GM18861 (cell line): ENCODE measurements around the gene C10orf90.

Experiments
- ATAC-seq: cut with Tn5 transposase; IDR thresholded peaks from one replicate; pipeline ENCODE4 v1.9.1; 2021; ENCODE audit not compliant: unreplicated experiment

C10orf90 gene

DNA sequence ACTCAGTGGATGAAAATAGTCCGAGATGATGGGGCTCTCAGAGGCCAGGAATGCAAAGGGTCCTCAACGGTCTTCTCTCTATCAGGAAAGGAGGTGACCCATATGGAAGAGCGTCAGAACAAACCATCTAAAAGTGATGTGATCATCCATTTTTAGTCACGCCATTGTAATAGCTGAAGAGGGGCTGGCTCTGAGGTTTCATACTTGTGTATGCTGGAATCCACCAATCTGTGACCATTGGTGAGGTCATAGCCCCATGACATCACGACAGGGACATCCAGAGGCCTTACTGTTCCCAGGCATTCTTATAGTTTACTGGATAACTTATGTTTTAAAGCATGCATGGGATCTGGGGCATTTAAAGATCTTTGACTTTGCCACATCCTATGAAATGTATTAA is 83.6 kb downstream of the C10orf90 start:
- no peak for ATAC-seq

DNA sequence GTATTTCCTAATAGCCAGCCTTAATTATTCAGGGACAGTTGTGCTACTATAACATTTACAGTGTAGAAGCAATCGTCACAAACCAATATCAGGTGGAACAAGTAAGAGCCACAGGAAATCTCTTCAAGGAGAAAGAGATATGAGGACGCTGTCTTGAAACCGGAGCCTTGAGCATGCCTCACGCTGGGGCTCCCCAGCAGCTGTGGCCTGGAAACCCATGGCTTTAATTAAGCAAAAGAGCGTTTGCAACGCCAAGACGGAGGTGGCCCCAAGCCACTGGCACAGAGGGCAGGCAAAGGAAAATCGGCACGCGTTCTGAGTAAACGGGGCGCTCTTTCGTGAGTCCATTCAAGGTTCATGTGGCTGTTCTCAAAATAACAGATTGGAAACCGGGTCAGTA is 84.4 kb downstream of the C10orf90 start:
- no peak for ATAC-seq

DNA sequence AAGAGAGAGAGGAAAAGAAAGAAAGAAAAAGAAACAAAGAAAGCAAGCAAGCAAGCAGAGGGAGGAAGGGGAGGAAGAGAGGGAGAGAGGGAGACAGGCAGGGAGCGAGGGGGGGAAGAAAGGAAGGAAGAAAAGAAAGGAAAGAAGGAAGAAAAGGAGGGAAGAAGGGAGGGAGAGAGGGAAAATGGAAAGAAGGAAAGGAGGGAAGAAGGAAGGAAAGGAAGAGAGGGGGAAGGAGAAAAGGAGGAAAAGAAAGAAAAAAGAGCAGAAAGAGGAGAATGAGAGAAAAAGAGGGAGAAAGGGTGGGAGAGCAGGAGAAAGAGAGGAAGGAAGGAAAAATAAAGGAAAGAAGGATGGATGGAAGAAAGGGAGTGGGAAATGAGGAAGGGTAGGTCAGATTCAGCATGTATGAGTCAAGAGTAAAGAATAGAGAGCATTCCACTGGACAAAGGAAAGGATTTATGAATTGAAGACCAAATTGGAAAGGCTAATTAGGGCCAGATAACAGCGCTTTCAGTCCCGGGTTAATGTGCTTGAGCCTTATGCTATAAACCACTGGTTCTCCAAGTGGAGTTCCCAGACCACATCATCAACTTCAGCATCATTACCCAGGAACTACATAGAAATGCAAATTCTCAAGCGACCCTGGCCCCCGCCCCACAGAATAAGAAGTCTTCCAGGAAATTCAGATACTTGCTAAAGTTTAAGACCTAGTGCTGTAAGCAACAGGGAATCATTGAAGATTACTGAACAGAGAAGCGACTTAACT is 85.1 kb downstream of the C10orf90 start:
- ATAC-seq = no peak

DNA sequence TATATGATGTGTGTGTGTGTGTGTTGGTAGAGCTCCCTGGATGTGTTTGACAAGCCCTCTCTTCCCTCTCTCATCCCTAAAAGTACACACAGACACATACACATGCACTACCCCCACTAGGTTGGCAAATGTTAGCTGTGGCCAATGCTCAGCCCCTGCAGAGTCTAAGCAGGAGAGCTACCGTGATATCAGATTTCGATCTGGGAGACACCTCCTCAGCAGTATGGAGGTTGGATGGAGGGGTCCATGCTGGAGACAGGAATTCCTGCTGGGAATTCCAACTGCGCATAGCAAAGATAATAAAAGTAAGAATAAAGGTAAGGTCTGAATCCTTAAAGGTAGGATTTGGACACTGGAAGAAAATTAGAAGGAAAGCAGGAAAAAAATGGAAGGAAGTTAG is 85.7 kb downstream of the C10orf90 start:
- no peak for ATAC-seq

DNA sequence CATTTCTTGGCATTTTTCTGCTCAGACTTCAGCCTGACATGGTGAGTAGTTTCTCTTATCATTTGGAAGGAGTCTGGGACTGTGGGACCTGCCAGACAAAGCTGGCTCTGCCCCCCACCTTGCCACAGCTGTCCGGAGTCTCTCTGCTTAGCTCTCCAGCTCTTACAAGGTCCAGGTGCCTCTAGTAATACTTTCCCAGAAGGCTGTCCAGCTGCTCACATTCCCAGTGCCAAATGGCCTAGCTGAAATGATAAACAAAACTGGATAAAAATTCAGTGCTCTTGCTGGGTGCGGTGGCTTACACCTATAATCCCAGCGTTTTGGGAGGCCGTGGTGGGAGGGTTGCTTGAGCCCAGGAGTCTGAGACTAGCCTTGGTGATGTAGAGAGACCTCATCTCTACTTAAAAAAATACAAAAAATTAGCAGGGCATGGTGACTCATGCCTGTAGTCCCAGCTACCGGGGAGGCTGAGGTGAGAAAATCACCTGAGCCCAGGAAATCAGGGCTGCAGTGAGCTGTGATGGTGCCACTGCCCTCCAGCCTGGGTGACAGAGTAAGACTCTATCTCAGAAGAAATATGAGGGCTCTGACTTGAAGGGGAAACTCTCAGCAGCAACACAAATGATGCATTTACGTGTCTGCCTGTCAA is 86.8 kb downstream of the C10orf90 start:
- no peak for ATAC-seq

DNA sequence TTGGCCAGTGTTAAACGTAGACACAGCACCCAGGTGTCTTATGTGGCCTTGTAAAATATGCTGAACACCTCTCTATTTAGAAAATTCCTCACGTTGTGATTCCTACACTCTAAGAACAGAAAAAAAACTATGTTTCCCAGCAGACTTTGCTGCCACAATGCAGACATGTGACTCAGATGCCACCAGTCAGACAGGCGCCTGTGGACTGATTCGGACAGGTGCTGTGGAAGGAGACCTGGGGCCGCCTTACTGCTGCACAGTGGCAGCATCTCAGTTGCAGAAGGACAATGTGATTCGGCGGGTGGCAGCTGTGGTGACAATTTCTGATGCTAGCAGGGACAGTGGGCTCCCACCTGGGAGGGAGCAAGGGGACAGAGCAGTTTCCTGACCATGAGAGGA is 88.8 kb downstream of the C10orf90 start:
- ATAC-seq = no peak

DNA sequence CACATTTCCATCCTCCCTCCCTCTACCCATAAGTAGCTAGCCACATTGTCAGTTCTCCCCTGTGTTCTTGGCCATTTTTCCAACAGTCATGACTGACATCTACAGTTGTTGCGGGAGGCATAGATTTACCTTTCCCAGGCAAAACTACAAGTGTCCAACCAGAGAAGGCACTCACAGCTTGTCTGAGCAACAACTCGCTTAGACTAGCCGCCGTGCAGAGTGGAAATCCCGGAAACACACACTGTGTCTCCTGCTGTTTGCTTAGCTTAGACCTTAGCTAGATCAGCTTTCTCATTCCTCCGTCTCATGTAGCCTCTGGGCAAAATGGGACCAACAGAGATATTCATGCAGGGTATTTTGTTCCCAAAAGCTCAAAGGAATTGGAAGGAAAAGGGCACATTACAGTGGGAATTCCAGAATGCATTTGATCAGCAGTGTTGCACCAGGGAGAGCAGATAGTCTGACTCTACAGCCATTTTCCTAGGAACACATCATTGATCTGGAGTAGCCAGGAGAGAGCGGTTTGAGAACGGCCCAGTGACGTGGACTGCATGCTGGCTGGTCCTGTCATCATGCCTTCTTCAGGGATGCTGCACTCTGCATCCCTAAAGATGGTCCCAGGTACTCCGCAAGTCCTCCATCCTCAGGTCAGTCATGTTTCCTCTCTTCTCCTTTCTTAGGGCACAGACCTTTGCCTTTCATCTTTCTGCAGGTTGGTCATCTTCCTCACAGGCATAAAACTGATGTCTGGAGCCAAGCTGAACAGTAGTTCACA is 89.4 kb downstream of the C10orf90 start:
- no peak for ATAC-seq

DNA sequence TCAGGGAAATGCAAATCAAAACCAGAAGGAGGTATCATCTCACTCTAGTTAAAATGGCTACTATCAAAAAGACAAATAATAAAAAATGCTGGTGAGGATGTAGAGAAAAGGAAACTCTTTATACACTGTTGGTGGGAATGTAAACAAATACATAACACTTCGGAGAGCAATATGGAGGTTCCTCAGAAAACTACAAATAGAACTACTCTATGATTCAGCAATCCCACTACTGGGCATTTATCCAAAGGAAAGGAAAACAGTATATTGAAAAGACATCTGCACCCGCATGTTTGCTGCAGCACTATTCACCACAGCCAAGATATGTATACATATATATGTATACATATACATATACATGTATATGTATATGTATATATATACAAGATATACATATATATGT is 94.2 kb downstream of the C10orf90 start:
- ATAC-seq = no peak

DNA sequence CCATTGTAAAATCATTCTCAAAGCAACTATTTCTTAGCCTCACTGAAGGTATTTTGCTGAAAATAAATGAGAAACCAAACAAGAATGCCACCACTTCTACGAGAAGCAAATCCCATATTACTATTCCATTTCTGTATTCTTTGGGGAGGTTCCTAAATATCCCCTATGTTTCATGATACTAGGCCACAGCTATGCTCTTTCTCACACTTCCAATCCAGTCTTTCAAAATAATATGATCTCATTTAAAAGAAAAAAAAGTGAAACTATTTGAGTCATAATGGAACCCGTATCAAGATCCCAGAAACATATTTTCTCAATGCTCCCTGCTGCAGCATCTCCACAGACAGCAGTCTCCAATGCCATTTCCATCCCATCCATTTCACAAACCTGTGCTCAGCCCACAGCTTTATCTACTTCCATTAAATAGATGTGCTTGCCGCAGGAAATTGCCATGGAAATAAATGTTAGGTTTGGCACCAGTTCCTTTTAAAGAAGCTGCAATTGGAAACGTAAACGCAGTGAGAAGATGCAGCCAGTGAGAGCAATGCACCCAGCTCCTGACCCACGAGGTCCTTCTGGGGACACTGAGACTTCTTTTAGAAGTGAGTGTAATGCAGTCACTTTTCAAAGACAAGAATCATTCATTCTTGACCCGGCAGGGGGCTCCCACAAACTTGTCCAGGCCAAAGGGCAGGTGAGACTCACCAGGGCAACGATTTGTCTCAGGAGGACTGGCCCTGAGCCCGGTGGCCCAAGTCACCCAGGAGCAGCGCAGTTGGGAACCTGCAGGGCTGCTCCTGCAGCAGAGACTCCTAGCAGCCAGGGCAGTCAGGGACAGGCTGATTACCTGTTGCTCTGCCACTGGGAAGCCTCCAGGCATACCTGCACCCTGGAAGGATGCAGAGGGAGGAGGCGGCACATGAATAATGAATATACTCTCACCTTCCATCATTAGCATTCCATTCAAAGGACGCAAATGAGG is 99.6 kb downstream of the C10orf90 start:
- no peak for ATAC-seq

DNA sequence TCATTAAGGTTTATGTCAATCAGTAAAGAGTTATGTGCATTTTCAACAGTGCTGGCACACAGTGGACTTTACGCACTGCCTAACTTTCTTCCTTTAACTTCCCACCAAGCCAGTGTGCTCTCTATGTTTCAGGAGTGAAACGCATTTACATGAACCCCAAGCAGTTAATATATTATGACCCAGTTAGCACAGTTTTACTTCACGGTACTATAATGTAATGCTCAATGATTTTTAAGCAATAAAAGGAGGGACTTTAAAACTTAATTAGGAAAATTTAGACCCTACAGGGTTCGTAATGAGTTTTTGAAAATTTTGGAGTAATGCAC is 100.3 kb downstream of the C10orf90 start:
- ATAC-seq = no peak

DNA sequence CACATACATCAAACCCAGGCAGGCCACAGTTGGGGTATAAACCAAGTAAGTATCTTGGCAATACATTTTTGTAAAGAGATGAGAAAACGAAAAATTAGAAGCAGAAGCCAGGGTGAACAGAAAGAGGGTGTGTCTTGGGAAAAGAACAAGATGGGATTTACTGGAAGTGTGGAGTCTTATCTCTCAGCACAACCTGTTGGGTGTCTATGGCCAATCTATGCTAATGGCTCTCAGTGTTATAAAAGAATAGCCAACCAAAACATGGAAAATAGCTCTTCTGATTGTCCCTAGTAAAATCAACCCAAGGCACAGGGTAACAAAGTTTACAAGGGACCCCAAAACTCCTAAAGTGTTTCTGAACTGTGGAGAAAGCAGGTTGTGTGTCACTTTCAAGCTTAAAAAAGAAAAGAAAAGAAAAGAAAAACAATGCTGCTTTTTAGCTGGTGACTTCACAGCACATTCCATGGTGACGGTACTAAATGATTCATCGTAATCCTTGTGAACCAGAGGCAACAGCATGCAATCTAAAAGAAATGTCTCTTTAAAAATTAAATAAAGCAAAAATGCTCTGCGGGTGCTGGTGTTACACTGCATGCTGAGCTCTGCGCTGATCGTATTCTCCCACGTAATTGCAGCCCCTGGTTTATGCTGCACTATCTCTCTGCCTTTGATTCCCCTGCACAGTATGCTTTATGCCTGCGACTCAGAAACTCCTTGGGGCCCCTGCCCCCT is 100.8 kb downstream of the C10orf90 start:
- ATAC-seq = no peak

DNA sequence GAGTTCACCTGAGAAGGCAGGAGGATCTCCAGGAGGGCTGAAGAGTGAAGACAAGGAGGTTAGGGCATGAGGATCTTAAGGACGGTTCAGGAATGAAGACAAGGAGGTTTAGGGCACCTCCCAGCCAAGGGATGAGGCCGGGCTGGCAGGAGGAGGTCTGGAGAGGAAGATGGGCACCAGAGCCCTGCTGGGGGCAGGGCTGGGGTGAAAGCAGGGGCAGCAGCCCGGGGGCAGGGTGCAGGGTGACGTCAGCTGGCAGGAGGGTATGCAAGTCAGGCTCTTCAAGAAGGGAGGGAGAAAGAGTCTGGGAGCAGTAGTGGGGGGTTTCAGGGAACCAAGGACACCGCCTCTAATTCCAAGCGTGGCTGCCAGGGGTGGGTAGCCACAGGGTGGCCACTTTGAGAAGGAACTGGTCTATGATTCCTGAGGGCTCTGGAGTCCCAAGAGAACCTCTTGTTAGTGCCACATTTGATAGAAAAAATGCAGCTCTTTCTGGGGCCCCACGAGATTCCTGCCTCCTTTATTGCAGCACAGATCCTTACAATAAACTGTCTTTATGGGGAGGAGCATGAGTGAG is 101.6 kb downstream of the C10orf90 start:
- ATAC-seq = no peak

DNA sequence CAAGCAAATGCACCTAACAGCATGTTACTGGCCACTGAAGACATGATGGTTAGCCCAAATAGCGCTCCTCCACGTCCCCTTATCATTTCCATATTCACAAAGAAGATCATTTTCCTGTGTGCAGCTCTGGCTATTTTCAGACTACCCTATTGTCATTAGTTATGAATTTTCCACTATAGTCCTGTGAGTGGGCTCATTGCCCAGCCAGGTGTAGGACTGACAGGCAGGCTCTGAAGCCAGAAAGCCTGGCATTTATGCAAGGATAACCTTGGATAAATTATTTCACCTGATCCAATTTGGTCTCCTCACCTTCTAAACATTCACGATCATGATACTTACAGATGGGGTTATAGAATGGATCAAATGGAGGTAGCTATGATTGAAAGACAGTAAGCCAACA is 104.6 kb downstream of the C10orf90 start:
- no peak for ATAC-seq

DNA sequence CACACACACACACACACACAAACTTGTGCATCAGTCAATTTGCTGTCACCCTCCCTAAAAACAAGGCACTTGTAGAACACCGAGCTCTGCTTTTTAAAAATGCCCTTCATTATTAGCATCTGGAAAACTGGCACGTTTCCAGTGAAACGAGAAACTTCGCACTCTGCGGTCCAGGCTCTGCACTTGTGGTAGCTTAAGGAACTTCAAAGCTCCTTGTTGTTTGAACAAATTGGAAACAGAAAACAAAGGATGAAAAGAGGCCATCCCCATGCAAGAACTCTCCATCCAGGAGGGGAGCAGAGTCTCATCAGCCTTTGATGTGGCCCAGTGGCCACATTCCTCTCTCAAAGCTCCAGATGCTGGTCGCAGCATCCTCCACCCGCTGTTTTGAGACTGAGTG is 105.1 kb downstream of the C10orf90 start:
- ATAC-seq = no peak

DNA sequence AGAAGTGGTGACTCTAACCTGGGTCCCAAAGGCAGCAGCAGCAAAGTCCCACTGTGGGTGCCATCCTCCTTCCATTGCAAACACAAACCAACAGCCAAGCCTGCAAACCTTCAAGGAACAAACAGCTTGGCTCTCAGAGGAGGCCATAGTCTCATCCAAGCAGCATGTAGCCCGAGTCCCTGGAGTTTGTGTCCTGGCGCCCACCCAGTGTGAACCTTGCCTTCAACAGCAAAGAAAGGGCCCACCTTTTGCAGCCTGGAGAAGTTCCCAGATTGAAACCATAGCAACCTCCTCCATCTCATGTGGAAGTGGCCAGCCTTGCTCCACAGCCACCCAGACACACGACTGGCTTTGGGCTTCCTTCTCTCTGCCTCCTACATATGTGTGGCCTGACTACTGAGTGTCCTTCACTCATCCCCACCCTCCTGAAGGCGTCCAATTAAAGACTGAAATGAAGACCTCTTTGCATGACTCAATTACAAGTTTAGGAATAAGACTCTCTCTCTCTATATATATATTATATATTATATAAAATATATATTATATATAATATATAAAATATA is 106.1 kb downstream of the C10orf90 start:
- no peak for ATAC-seq

DNA sequence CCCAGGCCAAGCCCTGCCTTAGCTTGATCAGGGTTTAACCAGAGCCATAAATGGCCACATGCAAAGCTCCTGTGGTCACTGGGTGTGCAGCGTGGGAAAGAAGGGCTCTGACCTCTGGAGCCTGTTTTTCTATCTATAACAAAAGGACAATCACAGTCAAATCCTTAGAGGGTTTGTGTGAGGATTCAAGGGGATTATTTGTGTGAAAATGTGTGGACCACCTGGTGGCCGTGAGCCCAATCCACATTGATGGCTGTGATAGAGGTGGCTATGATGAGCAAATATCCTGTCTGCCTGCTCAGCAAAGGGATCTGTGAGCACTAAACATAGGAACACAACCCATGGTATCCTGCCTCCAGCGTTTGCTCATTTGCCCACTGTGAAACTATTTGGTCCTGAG is 107.1 kb downstream of the C10orf90 start:
- ATAC-seq = no peak

DNA sequence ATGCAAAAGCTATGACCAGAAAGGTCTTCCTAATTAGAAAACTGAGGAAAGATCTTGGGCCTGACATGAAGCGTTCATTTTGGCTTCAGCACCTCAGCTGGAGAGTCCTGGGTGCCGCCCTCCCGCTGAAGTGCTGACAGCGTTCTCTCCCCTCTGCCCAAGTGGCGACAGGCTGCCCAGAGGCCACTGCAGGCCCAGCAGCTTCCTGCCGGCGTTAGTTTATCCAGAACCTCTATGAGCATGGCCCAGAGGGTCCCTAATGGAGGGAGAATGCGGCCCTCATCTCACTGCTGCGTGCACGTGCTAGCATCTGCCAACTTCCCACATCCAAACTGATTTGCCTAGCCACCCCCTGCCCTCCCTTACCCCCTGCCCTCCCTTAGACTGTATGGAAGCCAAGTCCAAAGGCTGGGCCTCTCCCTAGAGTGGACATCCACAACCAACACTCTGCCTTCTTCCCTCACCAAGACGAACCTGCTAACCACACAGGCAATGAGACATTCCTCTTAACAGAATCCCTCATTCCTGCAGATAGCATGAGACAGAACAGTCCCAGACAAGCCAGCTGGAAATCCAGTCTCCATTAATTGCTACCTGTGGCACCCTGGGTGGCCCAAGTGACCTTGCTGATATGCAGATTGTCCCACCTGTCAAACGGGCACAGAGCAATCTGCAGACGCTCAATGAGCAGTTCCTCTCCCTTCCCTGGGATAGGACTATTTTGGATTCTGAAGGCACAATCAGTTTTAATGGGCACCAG is 108.4 kb downstream of the C10orf90 start:
- no peak for ATAC-seq

DNA sequence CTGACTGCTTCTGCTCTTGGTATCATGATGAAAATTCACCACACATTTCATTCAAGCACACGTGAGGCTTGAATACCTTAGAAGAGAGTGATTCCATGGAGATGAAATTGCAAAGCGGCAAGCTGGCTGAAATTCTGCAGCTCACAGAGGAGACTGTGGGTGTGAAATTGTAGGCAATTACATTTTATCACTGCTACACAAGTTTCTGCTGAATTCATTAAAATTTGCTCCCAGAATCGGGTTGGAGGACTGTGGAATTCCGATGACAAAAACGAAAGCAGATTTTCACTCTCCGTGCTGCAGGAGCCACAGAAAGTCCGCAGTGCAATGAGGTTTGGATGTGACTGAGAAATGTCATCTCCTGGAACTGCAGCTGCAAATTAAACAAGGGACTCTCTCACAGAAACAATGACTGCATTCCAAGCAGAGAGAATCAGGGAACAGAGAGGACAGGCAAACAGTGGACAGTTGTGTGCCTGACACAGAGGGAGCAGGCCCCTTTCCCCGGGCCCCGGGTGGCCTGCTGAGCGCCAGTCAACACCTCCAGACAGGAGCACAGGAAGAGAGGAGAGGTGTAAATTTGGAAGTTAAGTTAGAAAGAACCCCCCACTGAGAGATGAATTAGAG is 109.1 kb downstream of the C10orf90 start:
- ATAC-seq = no peak
